ENCODE measurements around the gene SLC22A3. TPM values are rescaled to one million over a fixed set of nuclear protein-coding genes. Genes with fewer than 3 reads are reported as not detected.

SLC22A3 gene
- total and polyA plus RNA-seq, 2 of the 13 experiments (the other 11 are each of a cell fraction or from before 2014, with no cell fraction given): 12.0 to 31.5 TPM

GRCh38 chr6:160348223-160349019, at the start of gene SLC22A3 (continued):
- TF ChIP-seq AHDC1 (CRISPR knock-in tag; IDR thresholded peaks at IDR 0.05; ENCODE audit: borderline replicate concordance) (no peak; the same call in 1 of the 2 replicates), ZNF136 (CRISPR knock-in tag; IDR thresholded peaks at IDR 0.05; ENCODE audit: low read depth) (no peak), HNRNPK (IDR thresholded peaks at IDR 0.05; ENCODE audit: low read depth, low read length, poor library complexity, severe bottlenecking) (no peak), ZNF318 (CRISPR knock-in tag; IDR thresholded peaks at IDR 0.05) (no peak), NFIC (IDR thresholded peaks at IDR 0.05; ENCODE audit: low read length) (no peak), ZNF362 (CRISPR knock-in tag; IDR thresholded peaks at IDR 0.05; ENCODE audit: borderline replicate concordance) (no peak), ZUFSP (CRISPR knock-in tag; IDR thresholded peaks at IDR 0.05; ENCODE audit: borderline replicate concordance) (no peak), ZNF205 (CRISPR knock-in tag; IDR thresholded peaks at IDR 0.05) (no peak), ZNF569 (CRISPR knock-in tag; IDR thresholded peaks at IDR 0.05; ENCODE audit: borderline replicate concordance) (no peak), ZNF33A (CRISPR knock-in tag; IDR thresholded peaks at IDR 0.05; ENCODE audit: borderline replicate concordance) (no peak)

Measured in HepG2 (cell line).